Prostate gland (tissue), 2 donors: ENCODE results near the gene EIF3M.

Experiments
- POLR2A ChIP-seq: fragments of 450-650 bp; IDR thresholded peaks from one replicate; pipeline ENCODE4 v1.6.1; 2016; ENCODE audit warnings: antibody characterized with exemption, mild to moderate bottlenecking
- POLR2AphosphoS5 ChIP-seq: sonication (generic); formaldehyde crosslinking; IDR thresholded peaks from one replicate; pipeline ENCODE4 v1.6.1; 2017; ENCODE audit warnings: antibody characterized with exemption
- TF ChIP-seq, protein P1 (sequence below), 4 experiments: fragments of 200-600 bp in 2 of 4; fragments of 450-650 bp in 2 of 4; sonication (generic) in 2 of 4; IDR thresholded peaks; 1 replicate in 3 of 4; 2 replicates in 1 of 4; pipeline ENCODE4 v1.5.1; 2016 to 2019; ENCODE audit warnings: antibody characterized with exemption in 4 of 4, mild to moderate bottlenecking in 2 of 4, moderate library complexity in 2 of 4

DNA sequence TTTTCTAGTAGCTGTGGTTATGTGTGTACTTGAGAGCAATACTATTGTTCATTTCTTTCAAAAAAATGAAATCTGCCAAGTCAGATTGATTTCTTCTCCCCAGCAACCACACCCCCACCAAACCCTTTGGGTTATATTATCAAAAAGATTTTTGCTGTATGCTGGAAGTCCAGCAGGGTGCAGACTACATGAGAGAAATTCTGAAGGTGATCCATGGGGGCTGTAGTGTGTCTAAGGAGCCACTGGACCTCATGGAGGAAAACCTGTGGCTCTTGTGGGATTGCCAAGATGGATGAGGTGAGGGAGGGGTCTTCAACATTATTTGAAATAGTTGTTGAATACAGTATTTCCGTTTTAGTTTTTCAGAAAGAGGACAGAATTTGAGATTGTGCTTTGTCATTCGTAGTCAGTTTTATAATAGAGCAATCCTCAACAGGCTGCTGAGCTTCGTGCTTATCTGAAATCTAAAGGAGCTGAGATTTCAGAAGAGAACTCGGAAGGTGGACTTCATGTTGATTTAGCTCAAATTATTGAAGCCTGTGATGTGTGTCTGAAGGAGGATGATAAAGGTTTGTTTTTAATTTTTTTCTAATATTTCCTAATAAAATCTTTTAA lies 3.1 kb downstream of the EIF3M start:
- TF ChIP-seq POLR2A (no peak), POLR2AphosphoS5 (no peak)
- TF ChIP-seq, protein P1, sequence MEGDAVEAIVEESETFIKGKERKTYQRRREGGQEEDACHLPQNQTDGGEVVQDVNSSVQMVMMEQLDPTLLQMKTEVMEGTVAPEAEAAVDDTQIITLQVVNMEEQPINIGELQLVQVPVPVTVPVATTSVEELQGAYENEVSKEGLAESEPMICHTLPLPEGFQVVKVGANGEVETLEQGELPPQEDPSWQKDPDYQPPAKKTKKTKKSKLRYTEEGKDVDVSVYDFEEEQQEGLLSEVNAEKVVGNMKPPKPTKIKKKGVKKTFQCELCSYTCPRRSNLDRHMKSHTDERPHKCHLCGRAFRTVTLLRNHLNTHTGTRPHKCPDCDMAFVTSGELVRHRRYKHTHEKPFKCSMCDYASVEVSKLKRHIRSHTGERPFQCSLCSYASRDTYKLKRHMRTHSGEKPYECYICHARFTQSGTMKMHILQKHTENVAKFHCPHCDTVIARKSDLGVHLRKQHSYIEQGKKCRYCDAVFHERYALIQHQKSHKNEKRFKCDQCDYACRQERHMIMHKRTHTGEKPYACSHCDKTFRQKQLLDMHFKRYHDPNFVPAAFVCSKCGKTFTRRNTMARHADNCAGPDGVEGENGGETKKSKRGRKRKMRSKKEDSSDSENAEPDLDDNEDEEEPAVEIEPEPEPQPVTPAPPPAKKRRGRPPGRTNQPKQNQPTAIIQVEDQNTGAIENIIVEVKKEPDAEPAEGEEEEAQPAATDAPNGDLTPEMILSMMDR (IDR thresholded peaks at IDR 0.05) = no peak
